A673 (cell line): ENCODE data around the gene TRAPPC6A. TPM values are rescaled to one million over a fixed set of nuclear protein-coding genes. Genes with fewer than 3 reads are reported as not detected.

ENCODE experiments used
- BruUV-seq: library from RNA; stranded (reverse); fragments of 400-500 nt; replicated peaks from 2 replicates; lab custom pipeline; 2021; lab: Mats Ljungman, UMichigan
- CTCF ChIA-PET: fragments of 300-600 bp; sonication (Branson Sonifier 250); formaldehyde crosslinking; loops from one replicate; lab custom pipeline; 2022; ENCODE audit warnings: antibody characterized with exemption; lab: Charles Lee
- POLR2A ChIA-PET: fragments of 300-600 bp; sonication (Branson Sonifier 250); formaldehyde crosslinking; loops from one replicate; lab custom pipeline; 2022; ENCODE audit warnings: antibody characterized with exemption; ENCODE audit not compliant: low non-redundant PET; lab: Charles Lee
- DNase-seq: peaks from one replicate; pipeline ENCODE4 v3.0.0-alpha.2; 2015; ENCODE audit warnings: low spot score
- H3K27ac ChIP-seq: fragments of 200-600 bp; sonication (generic); 2 replicates; pipeline ENCODE4 v1.5.1; 2016; ENCODE audit warnings: mixed run types, low read depth, mild to moderate bottlenecking, mixed read lengths, antibody characterized with exemption, low read length; ENCODE audit not compliant: poor library complexity, severe bottlenecking
- H3K27me3 ChIP-seq: fragments of 200-600 bp; sonication (generic); replicated peaks from 2 replicates; pipeline ENCODE4 v1.6.1; 2017; ENCODE audit warnings: mixed run types, low read depth, mild to moderate bottlenecking, mixed read lengths, antibody characterized with exemption, low read length; ENCODE audit not compliant: insufficient read depth, poor library complexity
- H3K36me3 ChIP-seq: fragments of 200-600 bp; sonication (generic); 2 replicates; pipeline ENCODE4 v1.6.1; 2016; ENCODE audit warnings: mixed run types, mild to moderate bottlenecking, mixed read lengths, antibody characterized with exemption, low read length; ENCODE audit not compliant: insufficient read depth, poor library complexity, severe bottlenecking
- H3K4me1 ChIP-seq: fragments of 200-600 bp; sonication (generic); 2 replicates; pipeline ENCODE4 v1.6.1; 2017; ENCODE audit warnings: mixed run types, mild to moderate bottlenecking, mixed read lengths, antibody characterized with exemption, low read length; ENCODE audit not compliant: insufficient read depth, poor library complexity, severe bottlenecking
- H3K4me3 ChIP-seq: fragments of 200-600 bp; sonication (generic); 2 replicates; pipeline ENCODE4 v1.5.1; 2016; ENCODE audit warnings: low read depth, mixed run types, mild to moderate bottlenecking, mixed read lengths, low read length; ENCODE audit not compliant: poor library complexity, severe bottlenecking
- H3K9me3 ChIP-seq: fragments of 200-600 bp; sonication (generic); 2 replicates; pipeline ENCODE4 v1.6.1; 2016; ENCODE audit warnings: mixed run types, low read depth, mild to moderate bottlenecking, mixed read lengths, antibody characterized with exemption, low read length; ENCODE audit not compliant: poor library complexity, severe bottlenecking
- CTCF ChIP-seq: fragments of 300-800, 200-600 bp; sonication (generic); conservative IDR thresholded peaks from 2 replicates; pipeline ENCODE4 v1.5.1; 2017; ENCODE audit warnings: low read depth, mild to moderate bottlenecking, antibody characterized with exemption, low read length, moderate library complexity, mixed read lengths
- EZH2 ChIP-seq: fragments of 200-600 bp; sonication (generic); IDR thresholded peaks from 2 replicates; pipeline ENCODE4 v1.6.1; 2017; ENCODE audit warnings: borderline replicate concordance, low read depth, mild to moderate bottlenecking, mixed read lengths, antibody characterized with exemption, low read length; ENCODE audit not compliant: poor library complexity, severe bottlenecking
- intact Hi-C: fragments of 100-400 bp; cut with micrococcal nuclease; formaldehyde crosslinking; loops from one replicate; pipeline ENCODE4 v1.10.0; 2022; ENCODE audit not compliant: unreplicated experiment
- total RNA-seq: library from RNA; stranded (reverse); gene quantifications from 2 replicates; pipeline ENCODE4 v1.2.3, GENCODE V29; 2021

Gene TRAPPC6A
- total RNA-seq, 1 experiment from 2014 or later, result 5.8 TPM

DNA sequence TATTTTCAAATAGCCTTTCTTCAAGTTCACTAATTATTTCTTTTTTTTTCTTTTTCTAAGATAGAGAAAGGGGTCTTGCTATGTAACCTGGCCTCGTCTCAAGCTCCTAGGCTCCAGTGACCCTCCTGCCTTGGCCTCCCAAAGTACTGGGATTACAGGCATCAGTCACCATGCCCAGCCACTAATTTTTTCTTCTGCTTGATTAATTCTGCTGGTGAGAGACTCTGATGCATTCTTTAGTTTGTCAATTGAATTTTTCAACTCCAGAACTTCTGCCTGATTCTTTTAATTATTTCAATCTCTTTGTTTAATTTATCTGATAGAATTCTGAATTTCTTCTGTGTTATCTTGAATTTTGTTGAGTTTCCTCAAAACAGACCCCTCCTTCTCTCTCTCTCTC is 11.9 kb upstream of the TRAPPC6A start:
- no peaks in the 10 kb centered on the region for H3K36me3 ChIP-seq
- CTCF ChIA-PET, result no interaction called here
- POLR2A ChIA-PET, result no interaction called here
- no peaks in the 10 kb centered on the region for H3K9me3 ChIP-seq
- no peak for DNase-seq
- TF ChIP-seq EZH2, result no peak
- no peak for TF ChIP-seq CTCF
- H3K4me1 ChIP-seq, result no peaks in the 10 kb centered on the region
- no peak overlapping the region for H3K27ac ChIP-seq
- H3K4me3 ChIP-seq, result no peak overlapping the region
- H3K27me3 ChIP-seq, result no peaks in the 10 kb centered on the region
- intact Hi-C loops, result loop anchor here (10.0 kb wide), 1 partner anchor 175 kb away; no protein-coding TSS in a partner anchor
- no TSS peak for BruUV-seq

DNA sequence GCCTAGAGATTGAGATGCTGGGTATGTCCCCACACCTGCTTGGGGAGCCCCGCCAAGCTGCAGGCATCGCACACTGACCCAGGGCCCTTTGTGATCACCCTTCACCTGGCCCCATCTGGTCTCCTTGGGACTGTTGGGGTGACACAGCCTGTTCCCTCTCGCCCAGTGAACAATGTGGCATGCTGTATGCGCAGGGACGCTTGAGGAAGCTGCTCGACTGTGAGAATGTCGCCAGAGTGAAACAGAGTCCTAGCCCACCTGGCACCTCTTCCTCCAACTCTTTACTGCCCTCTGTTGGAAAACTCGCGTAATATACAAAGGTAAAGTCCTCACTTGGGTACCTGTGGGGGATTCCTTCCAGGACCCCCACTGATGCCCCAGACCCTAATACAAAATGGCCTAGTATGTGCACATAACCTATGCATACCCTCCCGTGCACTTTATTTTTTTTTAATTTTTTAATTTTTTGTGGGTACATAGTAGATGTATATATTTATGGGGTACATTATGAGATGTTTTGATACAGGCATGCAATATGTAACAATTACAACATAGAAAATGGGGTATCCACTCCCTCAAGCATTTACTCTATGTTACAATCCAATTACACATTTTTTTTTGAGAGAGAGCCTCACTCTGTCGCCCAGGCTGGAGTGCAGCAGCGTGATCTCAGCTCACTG is 9.5 kb upstream of the TRAPPC6A start:
- no peaks in the 10 kb centered on the region for H3K36me3 ChIP-seq
- no TSS peak for BruUV-seq
- no peaks in the 10 kb centered on the region for H3K4me1 ChIP-seq
- no peaks in the 10 kb centered on the region for H3K9me3 ChIP-seq
- TF ChIP-seq CTCF (peak; percentile 62), EZH2 (no peak)
- H3K27ac ChIP-seq, result no peak overlapping the region
- H3K4me3 ChIP-seq, result no peak overlapping the region
- intact Hi-C loops, result loop anchor here (10.0 kb wide), 1 partner anchor 173 kb away; no protein-coding TSS in a partner anchor
- ChIA-PET POLR2A (no interaction called here), CTCF (interaction anchor here (0.5 kb wide), 1 partner anchor 166 kb away, joined by 6 read pairs; no protein-coding TSS in a partner anchor)
- no peaks in the 10 kb centered on the region for H3K27me3 ChIP-seq
- peak; percentile 33 for DNase-seq

DNA sequence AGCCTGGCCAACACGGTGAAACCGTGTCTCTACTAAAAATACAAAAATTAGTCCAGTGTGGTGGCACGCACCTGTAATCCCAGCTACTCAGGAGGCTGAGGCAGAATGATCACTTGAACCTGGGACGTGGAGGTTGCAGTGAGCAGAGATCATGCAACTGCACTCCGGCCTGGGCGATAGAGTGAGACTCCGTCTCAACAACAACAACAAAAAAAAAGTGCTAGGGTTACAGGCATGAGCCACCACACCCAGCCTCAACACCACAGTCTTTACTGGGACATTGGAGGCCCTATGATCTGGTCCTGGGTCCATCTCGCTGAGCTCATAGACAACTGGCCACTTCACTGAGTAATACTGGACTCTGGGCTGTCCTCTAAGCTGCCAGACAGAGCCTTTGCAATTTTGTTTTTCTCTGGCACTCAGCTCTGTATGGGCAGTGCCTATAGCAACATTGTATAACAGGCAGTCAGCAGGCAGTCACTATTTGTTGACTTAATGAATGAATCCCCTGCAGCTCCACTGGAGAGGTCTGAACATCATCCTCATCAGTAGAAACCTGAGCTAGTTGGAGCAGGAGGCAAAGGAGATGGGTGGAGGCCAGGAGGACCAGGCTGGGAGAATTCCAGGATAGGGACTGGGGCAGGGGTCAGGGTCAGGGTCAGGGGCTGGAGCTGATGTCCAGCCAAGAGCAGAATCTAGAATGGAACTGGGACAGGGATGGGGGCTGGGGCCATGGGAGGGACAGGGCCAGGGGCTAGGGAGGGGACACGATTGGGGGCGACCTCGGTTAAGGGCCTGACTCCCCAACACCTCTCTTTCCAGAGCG is 8.7 kb upstream of the TRAPPC6A start:
- no peaks in the 10 kb centered on the region for H3K27me3 ChIP-seq
- intact Hi-C loops, result loop anchor here (10.0 kb wide), 1 partner anchor 172 kb away; no protein-coding TSS in a partner anchor
- no TSS peak for BruUV-seq
- POLR2A ChIA-PET, result no interaction called here
- H3K4me3 ChIP-seq, result no peak overlapping the region
- H3K9me3 ChIP-seq, result no peaks in the 10 kb centered on the region
- TF ChIP-seq EZH2, result no peak
- no peak for TF ChIP-seq CTCF
- no peak for DNase-seq
- H3K27ac ChIP-seq, result no peak overlapping the region
- H3K36me3 ChIP-seq, result no peaks in the 10 kb centered on the region
- no peaks in the 10 kb centered on the region for H3K4me1 ChIP-seq
- CTCF ChIA-PET, result no interaction called here
